BJ (cell line): ENCODE results near the gene CLEC20A. TPM values are rescaled to one million over a fixed set of nuclear protein-coding genes. Genes with fewer than 3 reads are reported as not detected.

Source experiments
- CTCF ChIA-PET: fragments of 350-600 bp; formaldehyde crosslinking; extraction: SDS; loops from one replicate; lab custom pipeline; 2021; ENCODE audit warnings: antibody characterized with exemption, inconsistent platforms; lab: Yijun Ruan, JAX
- POLR2A ChIA-PET: fragments of 300-600 bp; sonication (Branson Sonifier 250); formaldehyde crosslinking; extraction: SDS; loops from one replicate; lab custom pipeline; 2021; ENCODE audit warnings: antibody characterized with exemption; lab: Charles Lee
- DNase-seq: peaks from one replicate; pipeline ENCODE4 v3.0.0-alpha.2; 2011; ENCODE audit warnings: low read depth
- H3K27me3 ChIP-seq: 2 replicates; pipeline ENCODE4 v1.6.0; 2011; ENCODE audit warnings: low read length; ENCODE audit not compliant: control insufficient read depth, insufficient read depth
- H3K36me3 ChIP-seq: 2 replicates; pipeline ENCODE4 v1.5.1; 2011; ENCODE audit warnings: low read length; ENCODE audit not compliant: control insufficient read depth, insufficient read depth
- H3K4me3 ChIP-seq: 2 replicates; pipeline ENCODE4 v1.5.1; 2011; ENCODE audit warnings: low read depth, mild to moderate bottlenecking, control low read depth, low read length
- polyA plus RNA-seq: library from polyadenylated mRNA; depleted of rRNA; stranded (reverse); fragments of >200 nt; gene quantifications from 2 replicates; pipeline ENCODE4 v1.2.3, GENCODE V29; 2011
- TF ChIP-seq, protein P1 (sequence below): IDR thresholded peaks from 2 replicates; pipeline ENCODE4 v1.5.1; 2011; ENCODE audit warnings: low read depth, mild to moderate bottlenecking, control low read depth, inconsistent platforms, low read length, moderate library complexity; ENCODE audit not compliant: insufficient read depth

Gene CLEC20A
- polyA plus RNA-seq, 1 experiment = not detected

DNA sequence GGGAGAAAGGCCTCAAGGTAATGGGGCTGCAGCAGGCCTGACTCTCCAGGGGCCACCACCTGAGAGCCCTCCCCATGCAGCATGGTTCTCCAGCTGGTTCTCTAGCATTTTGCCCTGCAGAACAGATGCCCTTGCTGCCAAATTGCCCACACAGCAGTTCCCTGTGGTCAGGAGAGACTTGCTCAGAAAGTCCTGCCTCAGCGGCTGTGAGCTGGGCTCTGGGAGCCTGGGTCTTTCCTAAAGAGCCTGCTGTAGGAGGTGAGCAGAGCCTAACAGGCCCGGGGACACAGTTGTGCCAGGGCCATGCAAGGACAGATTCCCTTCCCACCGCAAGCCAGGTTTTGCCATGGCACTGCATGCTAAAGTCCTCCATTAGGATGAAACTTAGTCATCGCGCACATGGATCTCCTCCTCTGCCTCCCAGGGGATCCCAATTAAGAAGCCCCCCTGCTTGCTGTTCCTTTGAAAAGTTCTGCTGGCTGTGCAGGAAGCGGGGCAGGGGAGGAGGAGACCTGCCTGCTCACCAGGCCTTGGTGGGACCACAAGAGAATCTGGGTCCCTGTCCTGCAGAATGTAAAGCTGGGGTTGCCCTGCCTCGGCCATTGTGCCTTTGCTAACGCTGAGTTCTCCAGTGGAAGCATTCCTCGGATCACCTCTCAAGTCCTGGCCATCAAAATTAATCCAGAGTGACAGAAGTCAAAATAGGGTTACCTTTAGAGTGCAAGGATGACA is 37.5 kb upstream of the CLEC20A start:
- Histone ChIP-seq H3K4me3 (no peak overlapping the region), H3K36me3 (no peaks in the 10 kb centered on the region), H3K27me3 (no peaks in the 10 kb centered on the region)
- POLR2A ChIA-PET = no interaction called here
- no peak for DNase-seq
- CTCF ChIA-PET = interaction anchor here (0.5 to 16.1 kb wide), 7 partner anchors 8 to 580 kb away, joined by 4 to 375 read pairs (median 14); no protein-coding TSS in a partner anchor
- TF ChIP-seq, protein P1, sequence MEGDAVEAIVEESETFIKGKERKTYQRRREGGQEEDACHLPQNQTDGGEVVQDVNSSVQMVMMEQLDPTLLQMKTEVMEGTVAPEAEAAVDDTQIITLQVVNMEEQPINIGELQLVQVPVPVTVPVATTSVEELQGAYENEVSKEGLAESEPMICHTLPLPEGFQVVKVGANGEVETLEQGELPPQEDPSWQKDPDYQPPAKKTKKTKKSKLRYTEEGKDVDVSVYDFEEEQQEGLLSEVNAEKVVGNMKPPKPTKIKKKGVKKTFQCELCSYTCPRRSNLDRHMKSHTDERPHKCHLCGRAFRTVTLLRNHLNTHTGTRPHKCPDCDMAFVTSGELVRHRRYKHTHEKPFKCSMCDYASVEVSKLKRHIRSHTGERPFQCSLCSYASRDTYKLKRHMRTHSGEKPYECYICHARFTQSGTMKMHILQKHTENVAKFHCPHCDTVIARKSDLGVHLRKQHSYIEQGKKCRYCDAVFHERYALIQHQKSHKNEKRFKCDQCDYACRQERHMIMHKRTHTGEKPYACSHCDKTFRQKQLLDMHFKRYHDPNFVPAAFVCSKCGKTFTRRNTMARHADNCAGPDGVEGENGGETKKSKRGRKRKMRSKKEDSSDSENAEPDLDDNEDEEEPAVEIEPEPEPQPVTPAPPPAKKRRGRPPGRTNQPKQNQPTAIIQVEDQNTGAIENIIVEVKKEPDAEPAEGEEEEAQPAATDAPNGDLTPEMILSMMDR = no peak

DNA sequence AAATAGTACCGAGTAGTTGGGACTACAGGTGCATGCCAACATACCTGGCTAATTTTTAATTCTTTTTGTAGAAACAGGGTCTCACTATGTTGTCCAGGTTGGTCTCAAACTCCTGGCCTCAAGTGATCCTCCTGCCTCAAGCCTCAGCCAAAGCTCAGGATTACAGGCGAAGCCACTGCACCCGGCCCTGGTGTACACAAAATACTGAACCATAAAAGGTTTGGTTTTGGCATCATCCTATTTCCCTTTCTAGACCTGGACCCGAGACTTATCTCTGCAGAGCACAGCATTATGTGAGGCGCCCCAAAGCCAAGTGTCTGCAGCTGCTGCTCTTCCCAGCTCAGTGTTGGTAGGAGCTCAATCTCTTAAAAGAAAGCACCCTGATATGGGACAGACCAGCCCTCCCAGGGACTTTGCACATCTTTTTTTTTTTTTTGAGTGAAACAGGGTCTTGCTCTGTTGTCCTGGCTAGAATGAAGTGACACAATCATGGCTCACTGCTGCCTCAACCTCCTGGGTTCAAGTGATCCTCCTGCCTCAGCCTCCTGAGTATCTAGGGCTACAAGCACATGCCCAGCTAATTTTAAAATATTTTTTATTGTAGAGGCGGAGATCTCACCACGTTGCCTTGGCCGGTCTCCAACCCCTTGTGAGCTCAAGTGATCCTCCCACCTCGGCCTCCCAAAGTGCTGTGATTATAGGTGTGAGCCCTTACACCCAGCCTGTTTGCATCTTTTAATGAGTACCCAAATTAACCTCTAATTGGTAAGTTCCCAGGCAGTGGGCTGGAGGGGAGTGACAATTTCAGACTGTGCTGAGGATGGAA is 36.6 kb upstream of the CLEC20A start:
- CTCF ChIA-PET = interaction anchor here (0.5 to 16.1 kb wide), 12 partner anchors 9 to 588 kb away, joined by 3 to 375 read pairs (median 4); no protein-coding TSS in a partner anchor
- H3K27me3 ChIP-seq = no peaks in the 10 kb centered on the region
- no peak for DNase-seq
- H3K4me3 ChIP-seq = no peak overlapping the region
- H3K36me3 ChIP-seq = no peaks in the 10 kb centered on the region
- TF ChIP-seq, protein P1 = no peak
- POLR2A ChIA-PET = no interaction called here

DNA sequence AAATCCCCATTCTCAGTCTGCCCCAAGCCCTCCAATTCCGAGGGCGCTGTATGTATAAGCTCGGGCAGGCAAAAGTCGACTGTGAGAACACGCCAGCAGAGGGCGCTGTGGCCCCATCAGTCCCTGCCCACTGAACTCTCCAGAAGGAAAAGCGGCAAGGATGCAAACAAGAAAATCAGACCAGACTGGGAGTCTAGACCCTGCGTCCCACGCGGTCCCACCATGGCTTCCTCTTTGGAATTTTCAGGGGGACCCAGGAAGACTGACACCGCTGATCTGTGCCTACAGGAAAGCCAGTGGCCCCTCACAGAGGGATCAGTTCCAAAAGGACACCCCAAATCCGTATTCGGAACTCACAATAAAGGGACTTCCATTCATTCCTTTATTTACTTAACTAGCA is 35.6 kb upstream of the CLEC20A start:
- TF ChIP-seq, protein P1 = peak; percentile 90
- no peak for DNase-seq
- Histone ChIP-seq H3K27me3 (no peaks in the 10 kb centered on the region), H3K4me3 (no peak overlapping the region), H3K36me3 (no peaks in the 10 kb centered on the region)
- CTCF ChIA-PET = interaction anchor here (0.6 to 16.1 kb wide), 21 partner anchors 10 to 489 kb away, joined by 3 to 375 read pairs (median 4); no protein-coding TSS in a partner anchor
- POLR2A ChIA-PET = no interaction called here

DNA sequence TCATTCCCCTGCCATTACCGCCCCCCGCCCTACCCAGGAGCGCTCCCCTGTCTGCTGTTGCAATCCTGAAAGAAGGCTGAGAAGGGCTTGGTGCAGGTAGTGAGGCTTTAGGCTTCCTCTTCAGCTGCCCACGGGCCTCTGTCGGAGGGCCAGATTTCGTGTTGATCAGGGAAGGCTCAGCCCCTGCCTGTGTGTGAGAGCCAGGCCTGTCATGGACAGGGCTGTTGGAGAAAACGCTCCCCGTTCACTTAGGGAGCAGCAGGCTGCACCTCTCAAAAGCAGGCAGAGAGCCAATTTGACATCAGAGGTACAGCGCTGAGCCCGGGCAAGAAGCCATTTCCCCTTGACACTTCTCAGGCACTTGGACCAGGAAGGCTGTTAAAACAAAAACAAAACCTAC is 35.1 kb upstream of the CLEC20A start:
- no peaks in the 10 kb centered on the region for H3K36me3 ChIP-seq
- no peak overlapping the region for H3K4me3 ChIP-seq
- no peak for DNase-seq
- POLR2A ChIA-PET = no interaction called here
- H3K27me3 ChIP-seq = no peaks in the 10 kb centered on the region
- CTCF ChIA-PET = interaction anchor here (0.6 to 16.1 kb wide), 18 partner anchors 10 to 490 kb away, joined by 3 to 375 read pairs (median 4); no protein-coding TSS in a partner anchor
- TF ChIP-seq, protein P1 = no peak

DNA sequence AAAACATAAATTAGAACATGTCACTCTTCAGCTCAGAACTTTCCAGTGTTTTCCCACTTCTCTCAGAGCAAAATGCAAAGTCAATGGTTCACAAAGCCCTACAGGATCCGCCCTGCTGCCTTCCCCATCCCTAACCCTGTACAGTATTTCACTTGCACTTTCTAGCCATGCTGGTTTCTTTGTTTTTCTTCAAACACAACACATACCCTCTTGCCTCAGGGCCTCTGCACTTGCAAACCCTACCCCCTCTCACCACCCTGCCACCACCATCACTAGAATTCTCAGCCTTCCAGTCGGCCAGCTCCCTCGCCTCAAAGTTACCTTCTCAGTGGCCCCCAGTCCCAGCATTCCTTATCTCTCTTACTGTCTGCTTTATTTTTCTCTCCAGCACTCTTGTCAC is 33.7 kb upstream of the CLEC20A start:
- no peak for DNase-seq
- H3K27me3 ChIP-seq = no peaks in the 10 kb centered on the region
- CTCF ChIA-PET = interaction anchor here (0.9 to 16.1 kb wide), 7 partner anchors 8 to 473 kb away, joined by 4 to 375 read pairs (median 26); no protein-coding TSS in a partner anchor
- H3K4me3 ChIP-seq = no peak overlapping the region
- POLR2A ChIA-PET = no interaction called here
- TF ChIP-seq, protein P1 = no peak
- H3K36me3 ChIP-seq = no peaks in the 10 kb centered on the region
